IPS-20b (cell line): Measurements from ENCODE around the gene TSSK6.

ENCODE experiments used
- H3K27ac ChIP-seq: one replicate; pipeline ENCODE4 v1.5.1; 2013; ENCODE audit warnings: low read length
- H3K27me3 ChIP-seq: 2 replicates; pipeline ENCODE4 v1.6.1; 2013; ENCODE audit warnings: mild to moderate bottlenecking, low read length, inconsistent platforms; ENCODE audit not compliant: insufficient read depth
- H3K36me3 ChIP-seq: 2 replicates; pipeline ENCODE4 v1.6.1; 2013; ENCODE audit warnings: low read depth, mild to moderate bottlenecking, inconsistent platforms, low read length, moderate library complexity; ENCODE audit not compliant: insufficient read depth
- H3K4me1 ChIP-seq: 2 replicates; pipeline ENCODE4 v1.6.1; 2013; ENCODE audit warnings: mild to moderate bottlenecking, control low read depth, inconsistent platforms, low read length, moderate library complexity; ENCODE audit not compliant: insufficient read depth
- H3K4me3 ChIP-seq: 2 replicates; pipeline ENCODE4 v1.5.1; 2013; ENCODE audit warnings: mild to moderate bottlenecking, low read length, inconsistent platforms
- H3K9ac ChIP-seq: 2 replicates; pipeline ENCODE4 v1.6.1; 2013; ENCODE audit warnings: low read depth, mild to moderate bottlenecking, inconsistent platforms, low read length, moderate library complexity
- H3K9me3 ChIP-seq: 2 replicates; pipeline ENCODE4 v1.6.1; 2013; ENCODE audit warnings: mild to moderate bottlenecking, low read depth, low read length, inconsistent platforms; ENCODE audit not compliant: insufficient read depth

TSSK6 gene

DNA sequence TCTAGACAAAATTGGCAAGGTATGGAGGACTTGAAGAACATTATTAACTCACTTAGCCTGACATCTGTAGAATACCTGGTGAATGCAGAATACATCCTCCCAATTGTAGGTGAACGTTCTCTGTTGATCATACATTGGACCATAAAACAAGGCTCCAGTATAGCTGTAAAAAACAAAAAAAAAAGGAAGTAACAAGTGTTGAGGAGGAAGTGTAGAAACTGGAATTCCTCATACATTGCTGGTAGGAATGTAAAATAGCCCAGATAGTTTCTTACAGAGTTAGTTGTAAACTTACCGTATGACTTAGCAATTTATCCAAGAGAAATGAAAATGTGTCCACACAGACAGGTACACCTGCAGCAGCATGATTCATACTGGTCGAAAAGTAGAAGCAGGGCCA lies 44.8 kb downstream of the TSSK6 start:
- peaks cover 48% of the 10 kb centered on the region for H3K36me3 ChIP-seq
- H3K9ac ChIP-seq = no peak overlapping the region

DNA sequence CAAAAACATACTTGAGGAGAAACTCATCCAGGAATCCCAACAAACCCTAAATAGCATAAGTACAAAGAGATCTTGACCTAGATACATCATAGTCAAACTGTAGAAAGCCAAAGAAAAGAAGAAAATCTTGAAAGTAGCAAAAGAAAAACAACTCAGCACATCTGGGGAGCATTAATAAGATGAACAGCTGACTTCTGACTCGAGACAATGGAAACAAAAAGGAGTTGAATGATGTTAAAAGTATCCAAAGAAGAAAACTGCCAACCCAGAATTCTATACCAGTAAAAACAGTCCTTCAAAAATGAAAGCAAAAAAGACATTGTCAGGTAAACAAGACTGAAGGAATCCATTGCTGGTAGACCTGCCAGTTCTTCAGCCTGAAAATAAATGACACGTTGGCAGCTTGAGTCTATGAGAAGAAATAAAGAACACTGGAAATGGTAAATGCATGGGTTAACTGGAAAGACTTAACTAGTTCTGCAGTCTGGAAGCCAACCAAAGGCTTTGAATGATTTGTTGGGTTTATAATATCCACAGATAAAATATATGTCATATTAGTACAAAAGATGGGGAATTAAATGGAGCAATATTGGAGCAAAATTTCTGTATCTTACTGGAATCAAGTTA lies 46.8 kb downstream of the TSSK6 start:
- no peak overlapping the region for H3K9ac ChIP-seq
- peaks cover 52% of the 10 kb centered on the region for H3K36me3 ChIP-seq
- peaks cover 15% of the 10 kb centered on the region for H3K4me1 ChIP-seq
- no peaks in the 10 kb centered on the region for H3K27me3 ChIP-seq
- no peak overlapping the region for H3K4me3 ChIP-seq
- H3K27ac ChIP-seq = no peak overlapping the region
- peaks cover 18% of the 10 kb centered on the region for H3K9me3 ChIP-seq

More for the DNA sequence above, 44.8 kb downstream of the TSSK6 start:
- H3K4me3 ChIP-seq = no peak overlapping the region
- H3K4me1 ChIP-seq = peaks cover 14% of the 10 kb centered on the region
- H3K9me3 ChIP-seq = peaks cover 18% of the 10 kb centered on the region
- H3K27me3 ChIP-seq = no peaks in the 10 kb centered on the region
- no peak overlapping the region for H3K27ac ChIP-seq

DNA sequence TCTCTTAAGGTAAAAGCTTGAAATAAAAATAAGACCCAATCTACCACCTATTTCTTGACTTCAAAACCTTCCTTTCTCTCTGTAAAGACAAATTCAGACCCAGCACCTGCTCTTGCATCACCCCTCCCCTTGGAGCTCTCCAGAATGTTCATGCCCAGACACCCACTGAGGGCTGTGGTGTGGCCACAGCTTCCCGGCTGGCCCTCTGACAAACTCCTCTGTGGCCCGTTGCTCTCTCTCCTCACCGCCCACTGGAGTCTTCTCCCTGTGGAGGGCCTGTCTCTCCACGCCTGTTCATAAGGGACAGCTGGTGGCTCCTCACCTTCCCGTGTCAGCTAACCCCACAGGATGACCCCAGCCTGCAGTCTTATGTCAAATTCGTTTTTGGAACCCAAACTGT lies 49.1 kb downstream of the TSSK6 start:
- Histone ChIP-seq H3K27ac (no peak overlapping the region), H3K4me1 (peaks cover 35% of the 10 kb centered on the region), H3K27me3 (no peaks in the 10 kb centered on the region), H3K4me3 (no peak overlapping the region), H3K36me3 (peaks cover 43% of the 10 kb centered on the region), H3K9ac (no peak overlapping the region), H3K9me3 (peaks cover 18% of the 10 kb centered on the region)

DNA sequence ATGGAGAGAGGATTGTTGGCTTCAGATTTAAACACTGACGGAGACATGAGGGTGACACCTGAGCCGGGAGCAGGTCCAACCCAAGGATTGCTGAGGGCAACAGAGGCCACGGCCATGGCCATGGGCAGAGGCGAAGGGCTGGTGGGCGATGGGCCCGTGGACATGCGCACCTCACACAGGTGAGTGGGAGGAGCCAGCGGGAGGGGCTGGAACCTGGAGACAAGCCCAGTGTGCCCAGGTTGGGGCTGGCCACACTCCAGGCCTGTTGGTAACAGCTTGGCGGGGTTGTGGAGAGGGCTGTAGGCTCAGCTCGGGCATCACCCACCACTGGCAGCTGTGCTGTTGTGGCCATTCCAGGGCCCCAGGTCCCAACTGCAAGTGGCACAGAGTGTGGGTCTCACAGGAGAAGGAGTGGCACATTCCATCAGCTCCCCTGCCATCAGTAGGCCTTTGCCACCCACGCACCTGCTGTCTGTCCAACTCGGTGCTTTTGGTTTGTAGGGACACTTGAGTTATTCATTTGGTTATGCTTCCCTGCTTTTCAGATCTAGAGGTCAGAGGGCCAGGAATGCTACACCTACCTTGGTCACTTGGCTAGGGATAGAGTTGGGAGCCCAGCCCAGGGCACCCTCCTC lies 49.8 kb downstream of the TSSK6 start:
- H3K9me3 ChIP-seq = peaks cover 18% of the 10 kb centered on the region
- peaks cover 42% of the 10 kb centered on the region for H3K36me3 ChIP-seq
- no peaks in the 10 kb centered on the region for H3K27me3 ChIP-seq
- peak overlapping the region; percentile 70; the same call in 1 of the 2 replicates for H3K9ac ChIP-seq
- peaks cover 41% of the 10 kb centered on the region for H3K4me1 ChIP-seq
- no peak overlapping the region for H3K27ac ChIP-seq
- no peak overlapping the region for H3K4me3 ChIP-seq

DNA sequence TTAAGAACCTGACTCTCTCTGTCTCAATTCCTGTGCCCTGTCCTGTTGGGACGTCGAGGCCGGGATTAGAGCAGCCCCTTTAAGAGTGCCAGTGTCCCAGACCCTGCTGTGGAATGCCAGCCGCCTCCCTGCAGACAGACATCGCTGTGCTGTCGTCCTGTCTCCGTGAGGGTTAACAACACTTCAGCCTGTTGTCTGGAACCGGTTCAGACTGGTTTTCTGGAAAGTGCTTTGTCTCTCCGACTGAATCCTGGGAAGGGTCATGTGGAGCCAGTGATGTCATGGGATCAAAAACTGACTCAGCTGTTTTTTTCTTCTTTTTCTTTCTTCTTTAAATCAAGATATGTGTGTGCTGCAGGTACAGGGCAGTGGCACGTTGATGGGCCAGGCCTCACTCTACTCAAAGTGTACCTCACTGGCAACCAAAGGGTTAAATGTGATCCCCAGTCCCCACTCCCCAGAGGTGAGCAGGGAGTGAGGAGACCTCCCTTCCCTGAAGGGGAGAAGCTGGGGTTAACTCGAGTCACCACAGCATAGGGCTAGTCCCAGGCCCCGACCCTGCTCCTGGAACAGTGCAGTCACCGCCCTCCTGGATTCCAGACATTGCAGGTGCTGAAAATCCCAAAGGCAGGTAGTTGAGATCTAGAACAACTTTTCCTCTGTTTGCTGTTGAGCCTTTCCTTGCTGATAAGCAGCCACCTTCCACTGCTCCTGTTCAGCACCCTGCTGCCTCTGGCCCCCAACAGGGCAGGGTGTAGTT lies 50.8 kb downstream of the TSSK6 start:
- Histone ChIP-seq H3K9ac (peak overlapping the region; percentile 70), H3K27me3 (no peaks in the 10 kb centered on the region), H3K4me3 (no peak overlapping the region), H3K9me3 (peaks cover 18% of the 10 kb centered on the region), H3K27ac (peak overlapping the region; percentile 37), H3K4me1 (peaks cover 48% of the 10 kb centered on the region), H3K36me3 (peaks cover 40% of the 10 kb centered on the region)
